NCI-H2029 treated with DMSO at 0.1 percent for 48 hours (cell line): ENCODE measurements around the gene INSL3.
A peak's percentile ranks its signal among the peaks of the same experiment; 100 is the strongest.

Source experiments
- DNase-seq: peaks from one replicate; lab custom pipeline; 2025; lab: John Stamatoyannopoulos, UW

INSL3 gene

GRCh38 chr19:17846146-17846545, 24.8 kb upstream of the INSL3 start:
- no peak for DNase-seq

GRCh38 chr19:17843908-17844490, 22.7 kb upstream of the INSL3 start:
- no peak for DNase-seq

- no peak for DNase-seq
Measured at GRCh38 chr19:17843292-17843827, 22.0 kb upstream of the INSL3 start.

- no peak for DNase-seq
Measured at GRCh38 chr19:17842663-17843291, 21.5 kb upstream of the INSL3 start.

GRCh38 chr19:17841810-17842662, 20.7 kb upstream of the INSL3 start:
- peak; percentile 62 for DNase-seq

GRCh38 chr19:17841371-17841809, 20.1 kb upstream of the INSL3 start:
- DNase-seq: no peak

GRCh38 chr19:17840019-17840418, 18.7 kb upstream of the INSL3 start:
- DNase-seq: no peak

- no peak for DNase-seq
Measured at GRCh38 chr19:17837972-17838371, 16.7 kb upstream of the INSL3 start.

- no peak for DNase-seq
Measured at GRCh38 chr19:17836530-17836929, 15.2 kb upstream of the INSL3 start.

GRCh38 chr19:17835182-17836006, 14.1 kb upstream of the INSL3 start:
- DNase-seq: no peak

GRCh38 chr19:17834350-17835181, 13.2 kb upstream of the INSL3 start:
- DNase-seq: no peak

- no peak for DNase-seq
Measured at GRCh38 chr19:17832443-17833208, 11.3 kb upstream of the INSL3 start.

- no peak for DNase-seq
Measured at GRCh38 chr19:17831419-17831888, 10.1 kb upstream of the INSL3 start.

GRCh38 chr19:17830567-17831418, 9.5 kb upstream of the INSL3 start:
- DNase-seq: peak; percentile 76

- peak; percentile 36 for DNase-seq
Measured at GRCh38 chr19:17829855-17830566, 8.7 kb upstream of the INSL3 start.

GRCh38 chr19:17826508-17827056, 5.3 kb upstream of the INSL3 start:
- DNase-seq: no peak

- no peak for DNase-seq
Measured at GRCh38 chr19:17824339-17824738, 3.0 kb upstream of the INSL3 start.
